ENCODE data around the gene GAS7. TPM values are rescaled to one million over a fixed set of nuclear protein-coding genes. Genes with fewer than 3 reads are reported as not detected.
"Not testable (repeated sequence)": the region's sequence is repeated elsewhere in the genome, so short reads cannot be mapped to it uniquely, and the experiment has no call there.

GAS7 gene
- total RNA-seq, 4 donors from 2014 or later: 62.6 to 122 (median 77.0) TPM

DNA sequence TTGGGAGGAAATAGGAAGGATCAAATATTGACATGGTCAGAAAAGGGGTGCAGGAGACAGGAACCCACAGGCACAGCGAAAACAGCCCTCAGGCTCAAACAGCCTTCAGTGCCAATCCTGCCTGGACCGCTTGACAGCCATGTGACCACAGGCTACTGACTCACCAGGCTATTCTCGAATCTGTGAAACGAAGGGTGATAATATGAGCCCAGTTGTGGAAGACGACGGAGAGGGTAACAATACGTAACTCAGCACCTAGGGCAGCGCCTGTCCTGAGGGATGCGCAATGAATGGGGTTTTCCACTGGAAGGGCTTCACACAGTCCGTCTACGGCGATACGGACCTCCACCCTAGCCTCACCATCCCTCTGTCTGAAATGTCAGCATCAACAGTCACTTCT, 176.0 kb downstream of the GAS7 start:
- ATAC-seq: no peak
- Histone ChIP-seq H3K27me3 (no peaks in the 10 kb centered on the region), H3K36me3 (no peaks in the 10 kb centered on the region), H3K4me3 (no peak overlapping the region), H3K27ac (peak overlapping the region in 1 of 4 donors; percentile 9), H3K4me1 (peaks cover 0 to 60% (median 18%) of the 10 kb centered on the region in 3 donors), H3K9me3 (no peaks in the 10 kb centered on the region)
- TF ChIP-seq, protein P1, sequence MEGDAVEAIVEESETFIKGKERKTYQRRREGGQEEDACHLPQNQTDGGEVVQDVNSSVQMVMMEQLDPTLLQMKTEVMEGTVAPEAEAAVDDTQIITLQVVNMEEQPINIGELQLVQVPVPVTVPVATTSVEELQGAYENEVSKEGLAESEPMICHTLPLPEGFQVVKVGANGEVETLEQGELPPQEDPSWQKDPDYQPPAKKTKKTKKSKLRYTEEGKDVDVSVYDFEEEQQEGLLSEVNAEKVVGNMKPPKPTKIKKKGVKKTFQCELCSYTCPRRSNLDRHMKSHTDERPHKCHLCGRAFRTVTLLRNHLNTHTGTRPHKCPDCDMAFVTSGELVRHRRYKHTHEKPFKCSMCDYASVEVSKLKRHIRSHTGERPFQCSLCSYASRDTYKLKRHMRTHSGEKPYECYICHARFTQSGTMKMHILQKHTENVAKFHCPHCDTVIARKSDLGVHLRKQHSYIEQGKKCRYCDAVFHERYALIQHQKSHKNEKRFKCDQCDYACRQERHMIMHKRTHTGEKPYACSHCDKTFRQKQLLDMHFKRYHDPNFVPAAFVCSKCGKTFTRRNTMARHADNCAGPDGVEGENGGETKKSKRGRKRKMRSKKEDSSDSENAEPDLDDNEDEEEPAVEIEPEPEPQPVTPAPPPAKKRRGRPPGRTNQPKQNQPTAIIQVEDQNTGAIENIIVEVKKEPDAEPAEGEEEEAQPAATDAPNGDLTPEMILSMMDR (IDR thresholded peaks at IDR 0.05): no peak
- no peak for TF ChIP-seq EP300 (IDR thresholded peaks at IDR 0.05)
- no peak for TF ChIP-seq POLR2A (IDR thresholded peaks at IDR 0.05)
- TF ChIP-seq POLR2AphosphoS5 (IDR thresholded peaks at IDR 0.05): no peak
- whole genome bisulfite sequencing, 2 donors (ENCODE audit: low coverage in 1 of 2): 79 to 84% methylated on average over 3 to 13 of the region's 13 CpGs

DNA sequence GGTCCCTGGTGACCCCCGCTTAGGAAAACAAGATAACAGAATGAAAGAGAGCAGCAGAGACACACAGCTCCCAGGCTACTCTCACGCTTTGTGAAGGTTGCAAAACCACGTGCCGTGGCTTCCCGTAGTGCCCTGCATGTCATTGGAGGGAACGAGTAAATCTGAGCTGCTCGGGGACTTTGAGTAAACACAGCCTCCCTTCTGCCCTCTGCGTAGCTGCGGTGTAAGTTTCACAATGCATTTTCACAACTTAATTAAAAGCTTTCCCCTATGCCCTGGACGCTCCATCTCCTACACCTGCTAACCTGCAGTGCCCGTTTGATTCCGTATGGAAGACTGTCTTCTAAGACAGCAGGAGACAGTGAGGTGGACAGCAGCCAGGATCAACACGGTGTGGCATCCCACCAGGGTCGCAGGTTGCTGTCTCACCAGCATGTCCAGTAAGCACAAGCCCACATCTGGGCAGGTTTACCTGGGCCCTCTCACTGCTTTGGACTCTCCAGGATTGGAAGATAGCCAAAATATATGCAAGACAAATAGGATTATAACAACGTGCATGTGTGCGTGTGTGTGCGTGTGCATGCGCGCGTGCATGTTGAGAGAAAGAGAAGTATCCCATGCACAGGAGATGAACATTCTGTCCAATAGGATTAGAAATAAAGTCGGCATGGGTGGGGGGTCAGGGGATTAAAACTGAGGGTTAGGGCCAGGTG, 177.0 kb downstream of the GAS7 start:
- 44 to 62% methylated on average over 5 to 21 of the region's 21 CpGs for WGBS, 2 donors (ENCODE audit: low coverage in 1 of 2)
- peak; percentile 55 for ATAC-seq
- TF ChIP-seq EP300 (IDR thresholded peaks at IDR 0.05) (no peak), POLR2AphosphoS5 (IDR thresholded peaks at IDR 0.05) (peak; percentile 37)
- Histone ChIP-seq H3K27ac (no peak overlapping the region), H3K9me3 (no peaks in the 10 kb centered on the region), H3K36me3 (no peaks in the 10 kb centered on the region), H3K4me3 (no peak overlapping the region), H3K27me3 (no peaks in the 10 kb centered on the region), H3K4me1 (peaks cover 0 to 51% (median 14%) of the 10 kb centered on the region in 3 donors)

DNA sequence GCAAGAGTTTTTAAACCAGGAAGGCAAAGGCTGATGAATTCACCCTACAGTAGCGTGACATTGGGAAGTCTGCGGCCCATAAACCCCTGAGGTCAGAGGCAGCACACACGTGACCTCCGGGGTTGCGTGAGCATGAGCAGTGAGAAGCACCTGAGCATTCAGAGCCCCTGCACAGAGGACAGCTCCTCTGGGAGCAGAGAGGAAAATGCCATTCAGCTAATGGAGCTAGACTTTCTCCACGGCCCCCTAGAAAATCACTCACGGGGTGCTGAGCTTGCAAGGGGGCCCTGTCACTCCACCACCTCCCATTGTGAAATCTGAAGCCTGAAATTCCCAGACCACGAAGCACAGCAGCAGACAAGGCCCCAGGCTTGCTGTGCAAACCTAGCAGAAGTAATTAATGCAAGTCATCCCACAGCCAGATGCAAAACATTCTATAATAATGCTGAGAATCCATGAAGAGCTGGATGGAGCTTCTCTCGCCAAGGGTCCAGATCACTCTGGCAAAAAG, 178.4 kb downstream of the GAS7 start:
- Histone ChIP-seq H3K9me3 (no peaks in the 10 kb centered on the region), H3K36me3 (no peaks in the 10 kb centered on the region), H3K27me3 (no peaks in the 10 kb centered on the region), H3K4me3 (no peak overlapping the region), H3K27ac (no peak overlapping the region), H3K4me1 (peaks cover 0 to 50% (median 12%) of the 10 kb centered on the region in 3 donors)
- no peak for ATAC-seq
- 67 to 83% methylated on average over 1 to 5 of the region's 9 CpGs for WGBS, 2 donors (ENCODE audit: low coverage in 1 of 2)
- TF ChIP-seq POLR2A (IDR thresholded peaks at IDR 0.05) (no peak), EP300 (IDR thresholded peaks at IDR 0.05) (no peak), POLR2AphosphoS5 (IDR thresholded peaks at IDR 0.05) (no peak)
- TF ChIP-seq, protein P1 (IDR thresholded peaks at IDR 0.05): no peak

DNA sequence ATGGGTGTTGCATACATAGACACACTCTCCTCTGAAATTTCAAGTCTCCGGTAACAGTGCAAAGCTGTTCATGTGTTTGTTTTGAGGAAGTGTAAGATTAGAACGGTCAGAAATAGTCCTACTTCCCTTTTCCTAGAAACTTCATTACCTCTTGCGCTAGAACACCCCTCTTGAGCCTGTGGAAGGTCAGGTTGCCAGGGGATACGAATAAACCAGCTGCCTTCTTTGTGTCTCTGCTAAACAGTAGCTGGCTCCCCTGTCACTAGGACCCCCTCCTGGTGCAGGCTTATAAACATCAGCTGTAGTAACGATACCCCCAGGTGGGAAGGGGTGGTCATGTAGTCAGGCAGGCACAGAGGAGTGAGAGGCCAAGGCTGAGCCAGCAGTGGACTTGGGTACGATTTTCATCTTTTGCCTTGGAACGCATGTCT, 179.9 kb downstream of the GAS7 start:
- peak; percentile 42 for ATAC-seq
- peak overlapping the region in 1 of 4 donors; percentile 44 for H3K27ac ChIP-seq
- H3K27me3 ChIP-seq: no peaks in the 10 kb centered on the region
- peaks cover 0 to 61% (median 12%) of the 10 kb centered on the region in 3 donors for H3K4me1 ChIP-seq
- no peaks in the 10 kb centered on the region for H3K9me3 ChIP-seq
- no peak overlapping the region for H3K4me3 ChIP-seq
- no peaks in the 10 kb centered on the region for H3K36me3 ChIP-seq
- no peak for TF ChIP-seq POLR2AphosphoS5 (IDR thresholded peaks at IDR 0.05)
- TF ChIP-seq POLR2A (IDR thresholded peaks at IDR 0.05): no peak
- no peak for TF ChIP-seq EP300 (IDR thresholded peaks at IDR 0.05)
- TF ChIP-seq, protein P1 (IDR thresholded peaks at IDR 0.05): no peak
- 36 to 42% methylated on average over 4 to 5 of the region's 7 CpGs for WGBS, 2 donors (ENCODE audit: low coverage in 1 of 2)

DNA sequence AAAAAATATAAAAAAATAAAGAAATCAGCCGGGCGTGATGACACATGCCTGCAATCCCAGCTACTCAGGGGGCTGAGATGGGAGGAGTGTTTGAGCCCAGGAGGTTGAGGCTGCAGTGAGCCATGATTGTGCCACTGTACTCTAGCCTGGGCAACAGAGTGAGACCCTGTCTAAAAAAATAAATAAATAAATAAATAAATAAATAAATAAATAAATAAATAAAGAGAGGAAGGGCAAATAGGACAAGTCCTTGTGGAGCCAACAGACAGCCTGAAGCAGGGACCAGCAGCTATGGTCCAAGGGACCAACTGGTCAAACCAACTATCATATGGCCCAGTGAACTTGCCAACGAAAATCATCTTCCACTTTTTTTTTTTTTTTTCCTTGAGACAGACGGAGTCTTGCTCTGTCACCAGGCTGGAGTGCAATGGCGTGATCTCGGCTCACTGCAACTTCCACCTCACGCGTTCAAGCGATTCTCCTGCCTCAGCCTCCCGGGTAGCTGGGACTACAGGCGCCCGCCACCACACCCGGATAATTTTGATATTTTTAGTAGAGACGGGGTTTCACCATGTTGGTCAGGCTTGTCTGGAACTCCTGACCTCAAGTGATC, 181.3 kb downstream of the GAS7 start:
- H3K9me3 ChIP-seq, H3K27me3 ChIP-seq, H3K4me3 ChIP-seq, H3K27ac ChIP-seq, H3K36me3 ChIP-seq, ATAC-seq: not testable (repeated sequence)
- peaks cover 0 to 64% (median 12%) of the 10 kb centered on the region in 3 donors for H3K4me1 ChIP-seq
- 87 to 91% methylated on average over 13 to 14 of the region's 14 CpGs for WGBS, 2 donors (ENCODE audit: low coverage in 1 of 2)

Data from gastroesophageal sphincter (tissue), 4 donors.